NCI-H1436 (cell line): ENCODE data around the gene CIZ1.
A peak's percentile ranks its signal among the peaks of the same experiment; 100 is the strongest.
"Not testable (repeated sequence)": the region's sequence is repeated elsewhere in the genome, so short reads cannot be mapped to it uniquely, and the experiment has no call there.

Experiments
- DNase-seq: peaks from one replicate; lab custom pipeline; 2025; lab: John Stamatoyannopoulos, UW

CIZ1 gene, protein sequence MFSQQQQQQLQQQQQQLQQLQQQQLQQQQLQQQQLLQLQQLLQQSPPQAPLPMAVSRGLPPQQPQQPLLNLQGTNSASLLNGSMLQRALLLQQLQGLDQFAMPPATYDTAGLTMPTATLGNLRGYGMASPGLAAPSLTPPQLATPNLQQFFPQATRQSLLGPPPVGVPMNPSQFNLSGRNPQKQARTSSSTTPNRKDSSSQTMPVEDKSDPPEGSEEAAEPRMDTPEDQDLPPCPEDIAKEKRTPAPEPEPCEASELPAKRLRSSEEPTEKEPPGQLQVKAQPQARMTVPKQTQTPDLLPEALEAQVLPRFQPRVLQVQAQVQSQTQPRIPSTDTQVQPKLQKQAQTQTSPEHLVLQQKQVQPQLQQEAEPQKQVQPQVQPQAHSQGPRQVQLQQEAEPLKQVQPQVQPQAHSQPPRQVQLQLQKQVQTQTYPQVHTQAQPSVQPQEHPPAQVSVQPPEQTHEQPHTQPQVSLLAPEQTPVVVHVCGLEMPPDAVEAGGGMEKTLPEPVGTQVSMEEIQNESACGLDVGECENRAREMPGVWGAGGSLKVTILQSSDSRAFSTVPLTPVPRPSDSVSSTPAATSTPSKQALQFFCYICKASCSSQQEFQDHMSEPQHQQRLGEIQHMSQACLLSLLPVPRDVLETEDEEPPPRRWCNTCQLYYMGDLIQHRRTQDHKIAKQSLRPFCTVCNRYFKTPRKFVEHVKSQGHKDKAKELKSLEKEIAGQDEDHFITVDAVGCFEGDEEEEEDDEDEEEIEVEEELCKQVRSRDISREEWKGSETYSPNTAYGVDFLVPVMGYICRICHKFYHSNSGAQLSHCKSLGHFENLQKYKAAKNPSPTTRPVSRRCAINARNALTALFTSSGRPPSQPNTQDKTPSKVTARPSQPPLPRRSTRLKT

GRCh38 chr9:128191406-128192046, at the start of gene CIZ1:
Gene CIZ1, minus strand, starts transcription at chr9:128191572. Its CDS starts 715 bp downstream, at chr9:128190857.
- DNase-seq = peak; percentile 49

GRCh38 chr9:128233817-128234406, 42.5 kb upstream of the CIZ1 start:
- no peak for DNase-seq

- no peak for DNase-seq
These were observed 41.4 kb upstream of the CIZ1 start for GRCh38 chr9:128232528-128233428.

- no peak for DNase-seq
These were observed 40.5 kb upstream of the CIZ1 start for GRCh38 chr9:128231638-128232527.

DNA sequence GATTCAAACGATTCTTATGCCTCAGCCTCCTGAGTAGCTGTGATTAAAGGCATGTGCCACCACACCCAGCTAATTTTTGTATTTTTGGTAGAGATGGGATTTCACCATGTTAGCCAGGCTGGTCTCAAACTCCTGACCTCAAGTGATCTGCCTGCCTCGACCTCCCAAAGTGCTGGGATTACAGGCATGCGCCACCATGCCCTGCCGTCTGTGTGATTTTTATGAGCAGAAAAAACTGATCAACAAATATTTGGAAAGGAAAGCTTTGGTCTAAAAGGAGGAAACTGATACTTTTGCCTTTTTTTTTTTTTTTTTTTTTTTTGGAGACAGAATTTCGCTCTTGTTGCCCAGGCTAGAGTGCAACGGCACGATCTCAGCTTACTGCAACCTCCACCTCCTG, 39.5 kb upstream of the CIZ1 start:
- DNase-seq = not testable (repeated sequence)

- DNase-seq = no peak
These were observed 35.0 kb upstream of the CIZ1 start for GRCh38 chr9:128226412-128226801.

GRCh38 chr9:128225770-128226411, 34.5 kb upstream of the CIZ1 start:
- no peak for DNase-seq

DNA sequence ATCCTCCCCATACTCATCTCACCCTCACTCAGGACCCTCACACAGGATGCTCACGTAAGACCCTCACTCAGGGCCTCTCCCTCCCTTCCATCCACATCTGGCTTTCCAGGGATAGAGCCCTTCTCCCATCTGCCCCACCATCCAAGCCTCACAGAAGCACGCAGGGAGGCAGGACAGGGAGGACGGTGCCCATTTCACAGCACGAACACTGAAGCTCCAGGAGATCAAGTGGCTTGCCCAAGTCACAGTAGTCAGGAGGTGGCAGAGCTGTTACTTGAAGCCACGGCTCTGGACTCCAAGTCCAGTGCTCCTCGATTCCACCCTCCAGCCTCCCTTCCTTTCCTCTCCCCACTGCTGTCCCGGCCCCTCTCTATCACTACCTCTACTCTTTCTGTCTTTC, 33.5 kb upstream of the CIZ1 start:
- DNase-seq = no peak

- no peak for DNase-seq
These were observed 31.7 kb upstream of the CIZ1 start for GRCh38 chr9:128222880-128223670.

- no peak for DNase-seq
These were observed 30.7 kb upstream of the CIZ1 start for GRCh38 chr9:128222026-128222425.

DNA sequence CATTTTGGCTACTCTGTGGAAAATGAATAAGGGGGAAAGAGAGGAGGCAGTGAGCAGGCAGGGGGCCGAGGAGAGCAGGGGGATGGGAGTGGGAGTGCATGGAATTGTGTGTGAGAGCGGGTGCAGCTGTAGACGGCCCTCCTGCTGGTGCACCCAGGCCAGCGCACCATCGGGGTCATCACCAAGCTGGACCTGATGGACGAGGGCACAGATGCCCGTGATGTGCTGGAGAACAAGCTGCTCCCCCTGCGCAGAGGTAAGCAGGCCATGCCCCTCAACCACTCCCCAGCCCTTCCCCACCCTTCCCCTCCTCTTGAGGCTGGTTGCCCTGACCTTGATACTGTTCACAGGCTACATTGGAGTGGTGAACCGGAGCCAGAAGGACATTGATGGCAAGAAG, 28.5 kb upstream of the CIZ1 start:
- no peak for DNase-seq

DNA sequence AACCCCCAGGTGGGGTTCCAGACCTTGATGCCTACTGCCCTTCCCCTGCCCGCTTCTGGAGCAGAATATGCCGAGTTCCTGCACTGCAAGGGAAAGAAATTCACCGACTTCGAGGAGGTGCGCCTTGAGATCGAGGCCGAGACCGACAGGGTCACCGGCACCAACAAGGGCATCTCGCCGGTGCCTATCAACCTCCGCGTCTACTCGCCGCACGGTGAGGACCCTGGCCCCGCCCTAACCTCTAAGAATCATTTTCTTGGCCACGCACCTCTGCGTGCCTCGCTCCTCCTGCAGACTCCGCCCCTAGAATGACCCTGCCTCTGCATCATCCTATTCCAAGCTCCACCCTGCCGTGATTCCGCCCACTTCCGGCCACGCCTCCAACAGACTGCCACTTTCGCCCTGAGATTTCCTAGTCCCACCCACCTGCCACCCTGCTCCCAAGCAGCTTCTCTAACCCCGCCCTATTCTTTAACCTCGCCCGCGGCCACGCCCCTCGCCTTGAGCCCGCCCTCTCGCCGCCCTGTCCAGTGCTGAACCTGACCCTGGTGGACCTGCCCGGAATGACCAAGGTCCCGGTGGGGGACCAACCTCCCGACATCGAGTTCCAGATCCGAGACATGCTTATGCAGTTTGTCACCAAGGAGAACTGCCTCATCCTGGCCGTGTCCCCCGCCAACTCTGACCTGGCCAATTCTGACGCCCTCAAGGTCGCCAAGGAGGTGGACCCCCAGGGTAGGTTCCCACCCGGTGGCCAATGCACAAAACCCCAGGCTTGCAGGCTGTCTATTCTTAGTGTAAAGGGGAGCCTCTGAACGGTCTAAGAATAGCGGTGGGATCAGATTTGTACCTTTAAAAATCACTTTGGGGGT, 27.4 kb upstream of the CIZ1 start:
- DNase-seq = peak; percentile 88

DNA sequence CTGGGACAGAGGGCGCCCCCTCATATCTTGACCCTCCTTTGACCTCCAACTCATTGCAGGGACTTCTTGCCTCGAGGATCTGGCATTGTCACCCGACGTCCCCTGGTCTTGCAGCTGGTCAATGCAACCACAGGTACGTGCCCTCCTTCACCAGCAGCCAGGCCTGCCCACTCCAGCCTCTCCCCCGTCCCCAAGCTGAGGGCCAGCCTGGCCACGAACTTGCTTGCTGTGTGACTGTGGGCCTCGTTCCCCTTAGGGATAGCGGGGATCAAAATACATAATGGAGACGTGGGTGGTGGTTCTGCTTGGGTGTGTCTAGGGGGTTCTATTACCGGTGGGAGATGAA, 26.8 kb upstream of the CIZ1 start:
- DNase-seq = no peak

DNA sequence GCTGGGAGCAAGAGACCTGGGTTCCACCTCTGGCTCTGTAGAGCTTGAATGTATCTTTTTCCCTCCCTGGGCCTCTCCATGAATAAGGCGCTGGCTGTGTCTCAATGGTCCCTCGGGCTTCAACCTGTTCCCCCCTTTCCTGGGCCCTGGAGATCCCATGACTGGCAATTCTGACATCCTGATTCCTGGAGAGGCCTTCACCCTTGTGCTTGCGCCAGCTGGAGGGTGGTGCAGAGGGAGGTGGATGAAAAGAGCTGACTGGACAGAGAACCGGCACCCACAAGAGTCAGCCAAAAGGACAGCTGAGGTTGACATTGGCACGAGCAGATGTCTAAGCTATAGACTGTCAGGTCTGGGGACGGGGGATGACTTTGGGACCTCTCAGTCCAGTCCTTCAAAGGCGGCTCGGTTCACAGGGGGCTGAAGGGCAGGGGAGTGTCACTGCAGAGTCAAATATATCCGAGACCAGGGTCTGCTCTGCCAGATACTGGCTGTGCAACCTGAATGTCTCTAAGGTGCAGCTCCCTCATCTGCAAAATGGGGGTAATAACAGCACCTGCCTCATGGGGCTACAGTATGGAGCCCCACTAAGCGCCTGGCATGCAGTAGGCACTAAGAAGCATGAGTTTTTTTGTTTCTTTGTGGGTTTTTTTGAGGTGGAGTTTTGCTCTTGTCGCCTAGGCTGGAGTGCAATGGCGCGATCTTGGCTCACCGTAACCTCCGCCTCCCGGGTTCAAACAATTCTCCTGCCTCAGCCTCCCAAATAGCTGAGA, 25.6 kb upstream of the CIZ1 start:
- DNase-seq = no peak

DNA sequence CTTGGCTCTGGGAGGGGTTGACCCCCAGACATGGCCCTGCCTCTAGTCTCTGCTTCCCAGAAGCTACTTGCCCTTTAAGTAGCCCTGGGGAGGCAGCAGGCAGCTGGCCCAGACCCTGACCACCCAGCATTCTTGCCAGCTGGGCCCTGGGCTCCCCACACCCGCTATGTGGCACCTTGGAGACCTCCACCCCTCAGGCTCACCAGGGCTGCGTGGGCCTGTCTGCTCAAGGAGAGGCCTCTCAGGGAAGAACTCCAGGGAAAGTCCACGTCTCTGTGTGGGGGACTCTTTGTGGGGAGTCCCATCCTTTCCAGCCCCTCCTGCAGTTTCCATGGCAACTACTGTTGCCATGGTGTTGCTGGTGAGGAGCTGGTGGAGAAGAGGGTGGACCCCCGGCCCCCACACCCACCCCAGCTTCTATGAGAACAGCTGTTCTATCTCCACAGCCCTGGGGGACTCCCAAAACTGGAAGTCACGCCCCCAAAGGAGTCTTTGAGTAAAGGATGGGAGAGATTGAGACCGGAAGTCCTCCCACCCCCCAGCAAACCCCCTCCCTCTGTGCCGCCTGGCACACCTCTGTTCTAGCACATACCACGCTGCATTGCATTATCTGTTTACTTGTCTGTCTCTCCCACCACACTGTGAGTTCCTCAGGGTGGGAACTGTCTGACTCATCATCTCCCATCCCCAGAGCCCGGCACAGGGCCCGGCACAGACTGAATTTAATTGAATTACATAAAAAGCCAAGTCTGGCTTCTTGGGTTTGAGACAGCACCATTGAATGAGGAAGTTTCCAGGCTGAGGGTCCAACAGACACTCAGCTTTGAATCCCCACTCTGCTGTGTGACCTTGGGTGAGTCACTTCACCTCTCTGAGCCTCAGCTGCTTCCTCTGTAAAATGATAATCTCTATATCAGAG, 24.4 kb upstream of the CIZ1 start:
- DNase-seq = no peak
